Mesenchymal stem cell (in vitro differentiated cells and primary cell): Measurements from ENCODE around the gene RAB1A.

Experiments used
- DNase-seq: peaks from one replicate; pipeline ENCODE4 v3.0.0-alpha.2; 2013
- H2AFZ ChIP-seq: one replicate; pipeline ENCODE4 v1.6.1; 2013; ENCODE audit warnings: low read depth, mild to moderate bottlenecking, control low read depth, inconsistent platforms, low read length, moderate library complexity
- H2AK5ac ChIP-seq: 2 replicates; pipeline ENCODE4 v1.6.1; 2013; ENCODE audit warnings: low read length, moderate library complexity, mild to moderate bottlenecking, inconsistent platforms; ENCODE audit not compliant: severe bottlenecking
- H2BK120ac ChIP-seq: one replicate; pipeline ENCODE4 v1.6.1; 2013; ENCODE audit warnings: low read depth, mild to moderate bottlenecking, inconsistent platforms, low read length, moderate library complexity
- H2BK12ac ChIP-seq, 2 experiments: one replicate each; pipeline ENCODE4 v1.6.1; 2013; ENCODE audit warnings: inconsistent platforms in 2 of 2, low read length in 2 of 2, mild to moderate bottlenecking in 2 of 2, moderate library complexity in 2 of 2, control low read depth in 1 of 2
- H2BK15ac ChIP-seq: one replicate; pipeline ENCODE4 v1.6.1; 2013; ENCODE audit warnings: mild to moderate bottlenecking, low read depth, inconsistent platforms; ENCODE audit not compliant: poor library complexity, severe bottlenecking
- H2BK5ac ChIP-seq: 2 replicates; pipeline ENCODE4 v1.6.1; 2013; ENCODE audit warnings: low read depth, mild to moderate bottlenecking, low read length, control low read depth, inconsistent platforms; ENCODE audit not compliant: poor library complexity, severe bottlenecking
- H3K14ac ChIP-seq, 2 experiments: one replicate each; pipeline ENCODE4 v1.6.1; 2013; ENCODE audit warnings: inconsistent platforms in 2 of 2, low read length in 2 of 2, control low read depth in 1 of 2, mild to moderate bottlenecking in 1 of 2, moderate library complexity in 1 of 2
- H3K18ac ChIP-seq, 2 experiments: one replicate each; pipeline ENCODE4 v1.6.1; 2013; ENCODE audit warnings: inconsistent platforms in 2 of 2, low read length in 2 of 2, control low read depth in 1 of 2, low read depth in 1 of 2, mild to moderate bottlenecking in 1 of 2
- H3K23ac ChIP-seq, 2 experiments: one replicate each; pipeline ENCODE4 v1.6.1; 2013; ENCODE audit warnings: inconsistent platforms in 2 of 2, low read length in 2 of 2, mild to moderate bottlenecking in 2 of 2, moderate library complexity in 2 of 2, control low read depth in 1 of 2
- H3K27ac ChIP-seq: 2 replicates; pipeline ENCODE4 v1.5.1; 2013; ENCODE audit warnings: mild to moderate bottlenecking, moderate library complexity, low read length, control low read depth, inconsistent platforms; ENCODE audit not compliant: poor library complexity, severe bottlenecking
- H3K27me3 ChIP-seq, 2 experiments: 2 replicates each; pipeline versions ENCODE4 v1.6.1 to v1.7.0; 2013; ENCODE audit warnings: low read length in 2 of 2, mild to moderate bottlenecking in 2 of 2, moderate library complexity in 2 of 2, control low read depth in 1 of 2, inconsistent platforms in 1 of 2; ENCODE audit not compliant: control insufficient read depth in 1 of 2, insufficient read depth in 1 of 2
- H3K36me3 ChIP-seq, 2 experiments: 2 replicates each; pipeline versions ENCODE4 v1.6.1 to v1.7.0; 2013; ENCODE audit warnings: low read length in 2 of 2, control low read depth in 1 of 2, inconsistent platforms in 1 of 2, low read depth in 1 of 2, mild to moderate bottlenecking in 1 of 2; ENCODE audit not compliant: insufficient read depth in 2 of 2, control insufficient read depth in 1 of 2
- H3K4ac ChIP-seq, 2 experiments: one replicate each; pipeline ENCODE4 v1.6.1; 2013; ENCODE audit warnings: inconsistent platforms in 2 of 2, low read length in 2 of 2, mild to moderate bottlenecking in 2 of 2, moderate library complexity in 2 of 2, control low read depth in 1 of 2, low read depth in 1 of 2
- H3K4me1 ChIP-seq: 2 replicates; pipeline ENCODE4 v1.6.1; 2013; ENCODE audit warnings: low read depth, low read length, control low read depth; ENCODE audit not compliant: control insufficient read depth, insufficient read depth
- H3K4me2 ChIP-seq: 2 replicates; pipeline ENCODE4 v1.6.1; 2013; ENCODE audit warnings: low read length, mild to moderate bottlenecking, inconsistent platforms; ENCODE audit not compliant: poor library complexity, severe bottlenecking
- H3K4me3 ChIP-seq, 2 experiments: 2 replicates each; pipeline versions ENCODE4 v1.5.1 to v1.7.0; 2013; ENCODE audit warnings: low read length in 2 of 2, mild to moderate bottlenecking in 2 of 2, control low read depth in 1 of 2, low read depth in 1 of 2; ENCODE audit not compliant: insufficient read depth in 1 of 2
- H3K79me1 ChIP-seq: replicated peaks from 2 replicates; pipeline ENCODE4 v1.6.1; 2013; ENCODE audit warnings: mild to moderate bottlenecking, control low read depth, low read length, inconsistent platforms; ENCODE audit not compliant: poor library complexity, severe bottlenecking
- H3K9ac ChIP-seq: 2 replicates; pipeline ENCODE4 v1.7.0; 2013; ENCODE audit warnings: mild to moderate bottlenecking, low read length, moderate library complexity
- H3K9me3 ChIP-seq: 2 replicates; pipeline ENCODE4 v1.7.0; 2013; ENCODE audit warnings: mild to moderate bottlenecking, low read length; ENCODE audit not compliant: control insufficient read depth
- H4K8ac ChIP-seq: one replicate; pipeline ENCODE4 v1.6.1; 2013; ENCODE audit warnings: inconsistent platforms, mild to moderate bottlenecking, low read length, moderate library complexity
- H4K91ac ChIP-seq: one replicate; pipeline ENCODE4 v1.6.1; 2013; ENCODE audit warnings: mild to moderate bottlenecking, low read length, inconsistent platforms
- WGBS: methylation state at CpG from one replicate; pipeline ENCODE4 v1.1.7; 2013; ENCODE audit warnings: mixed read lengths; 5-methylcytosine and 5-hydroxymethylcytosine counted together

The RAB1A gene

GRCh38 chr2:65049010-65049639 lies 80.8 kb downstream of the RAB1A start:
- no peak overlapping the region for H2BK15ac ChIP-seq
- no peak overlapping the region for H3K4me2 ChIP-seq
- H4K91ac ChIP-seq, result no peak overlapping the region
- peaks cover 7% of the 10 kb centered on the region for H3K9me3 ChIP-seq
- H3K4me1 ChIP-seq, result peaks cover 8% of the 10 kb centered on the region
- no peak overlapping the region for H2AFZ ChIP-seq
- no peak overlapping the region for H3K4me3 ChIP-seq
- no peak overlapping the region for H3K4ac ChIP-seq
- H4K8ac ChIP-seq, result no peak overlapping the region
- no peak overlapping the region for H2BK12ac ChIP-seq
- H3K14ac ChIP-seq, result no peak overlapping the region
- H3K27ac ChIP-seq, result no peak overlapping the region
- no peak overlapping the region for H3K9ac ChIP-seq
- no peaks in the 10 kb centered on the region for H3K27me3 ChIP-seq
- WGBS, result 90% methylated on average over 1 of the region's 1 CpG
- no peak overlapping the region for H2BK120ac ChIP-seq
- no peak overlapping the region for H3K18ac ChIP-seq
- no peak overlapping the region for H3K23ac ChIP-seq
- no peak overlapping the region for H2AK5ac ChIP-seq
- no peaks in the 10 kb centered on the region for H3K36me3 ChIP-seq
- no peaks in the 10 kb centered on the region for H3K79me1 ChIP-seq
- DNase-seq, result no peak
- H2BK5ac ChIP-seq, result no peak overlapping the region

GRCh38 chr2:65046633-65047407 lies 83.1 kb downstream of the RAB1A start:
- Histone ChIP-seq H3K79me1 (no peaks in the 10 kb centered on the region), H2BK12ac (no peak overlapping the region), H3K4ac (no peak overlapping the region), H3K23ac (no peak overlapping the region), H4K91ac (no peak overlapping the region), H3K4me3 (no peak overlapping the region), H3K9ac (no peak overlapping the region), H3K4me2 (no peak overlapping the region), H2AFZ (no peak overlapping the region), H3K27ac (no peak overlapping the region), H2BK5ac (no peak overlapping the region), H3K27me3 (no peaks in the 10 kb centered on the region), H3K9me3 (peaks cover 10% of the 10 kb centered on the region), H3K18ac (no peak overlapping the region), H3K4me1 (peaks cover 10% of the 10 kb centered on the region), H2AK5ac (no peak overlapping the region), H3K14ac (no peak overlapping the region), H3K36me3 (no peaks in the 10 kb centered on the region), H2BK15ac (no peak overlapping the region), H4K8ac (no peak overlapping the region), H2BK120ac (no peak overlapping the region)
- 90% methylated on average over 10 of the region's 11 CpGs for WGBS
- no peak for DNase-seq

GRCh38 chr2:65045651-65046050 lies 84.3 kb downstream of the RAB1A start:
- H3K27me3 ChIP-seq, result no peaks in the 10 kb centered on the region
- H3K4me2 ChIP-seq, result no peak overlapping the region
- H3K9ac ChIP-seq, result no peak overlapping the region
- H4K8ac ChIP-seq, result no peak overlapping the region
- H3K4me3 ChIP-seq, result no peak overlapping the region
- no peaks in the 10 kb centered on the region for H3K36me3 ChIP-seq
- H3K9me3 ChIP-seq, result peaks cover 10% of the 10 kb centered on the region
- H3K18ac ChIP-seq, result no peak overlapping the region
- H2BK120ac ChIP-seq, result no peak overlapping the region
- H2AK5ac ChIP-seq, result no peak overlapping the region
- no peaks in the 10 kb centered on the region for H3K79me1 ChIP-seq
- DNase-seq, result peak; percentile 83
- no peak overlapping the region for H2BK5ac ChIP-seq
- H3K4me1 ChIP-seq, result peaks cover 10% of the 10 kb centered on the region
- H2BK15ac ChIP-seq, result no peak overlapping the region
- WGBS, result 30% methylated on average over 9 of the region's 10 CpGs
- no peak overlapping the region for H3K27ac ChIP-seq
- H3K14ac ChIP-seq, result no peak overlapping the region
- H2AFZ ChIP-seq, result no peak overlapping the region
- no peak overlapping the region for H3K4ac ChIP-seq
- H3K23ac ChIP-seq, result no peak overlapping the region
- no peak overlapping the region for H4K91ac ChIP-seq
- no peak overlapping the region for H2BK12ac ChIP-seq

GRCh38 chr2:65044097-65044735 lies 85.7 kb downstream of the RAB1A start:
- peak overlapping the region in 1 of 2 experiments; percentile 25 for H3K4me3 ChIP-seq
- no peak overlapping the region for H2BK12ac ChIP-seq
- H4K8ac ChIP-seq, result no peak overlapping the region
- H2BK15ac ChIP-seq, result no peak overlapping the region
- DNase-seq, result no peak
- no peak overlapping the region for H3K4ac ChIP-seq
- no peak overlapping the region for H2BK5ac ChIP-seq
- H4K91ac ChIP-seq, result no peak overlapping the region
- no peaks in the 10 kb centered on the region for H3K79me1 ChIP-seq
- no peak overlapping the region for H2BK120ac ChIP-seq
- peaks cover 10% of the 10 kb centered on the region for H3K9me3 ChIP-seq
- no peak overlapping the region for H3K18ac ChIP-seq
- H3K36me3 ChIP-seq, result no peaks in the 10 kb centered on the region
- H3K27ac ChIP-seq, result no peak overlapping the region
- no peak overlapping the region for H2AK5ac ChIP-seq
- H3K14ac ChIP-seq, result no peak overlapping the region
- no peak overlapping the region for H3K23ac ChIP-seq
- peaks cover 8% of the 10 kb centered on the region for H3K4me1 ChIP-seq
- WGBS, result 98% methylated on average over 7 of the region's 7 CpGs
- no peak overlapping the region for H3K4me2 ChIP-seq
- H3K9ac ChIP-seq, result no peak overlapping the region
- H2AFZ ChIP-seq, result no peak overlapping the region
- H3K27me3 ChIP-seq, result no peaks in the 10 kb centered on the region
